Measurements from ENCODE around the gene CFAP43.

- TF ChIP-seq, protein P1, sequence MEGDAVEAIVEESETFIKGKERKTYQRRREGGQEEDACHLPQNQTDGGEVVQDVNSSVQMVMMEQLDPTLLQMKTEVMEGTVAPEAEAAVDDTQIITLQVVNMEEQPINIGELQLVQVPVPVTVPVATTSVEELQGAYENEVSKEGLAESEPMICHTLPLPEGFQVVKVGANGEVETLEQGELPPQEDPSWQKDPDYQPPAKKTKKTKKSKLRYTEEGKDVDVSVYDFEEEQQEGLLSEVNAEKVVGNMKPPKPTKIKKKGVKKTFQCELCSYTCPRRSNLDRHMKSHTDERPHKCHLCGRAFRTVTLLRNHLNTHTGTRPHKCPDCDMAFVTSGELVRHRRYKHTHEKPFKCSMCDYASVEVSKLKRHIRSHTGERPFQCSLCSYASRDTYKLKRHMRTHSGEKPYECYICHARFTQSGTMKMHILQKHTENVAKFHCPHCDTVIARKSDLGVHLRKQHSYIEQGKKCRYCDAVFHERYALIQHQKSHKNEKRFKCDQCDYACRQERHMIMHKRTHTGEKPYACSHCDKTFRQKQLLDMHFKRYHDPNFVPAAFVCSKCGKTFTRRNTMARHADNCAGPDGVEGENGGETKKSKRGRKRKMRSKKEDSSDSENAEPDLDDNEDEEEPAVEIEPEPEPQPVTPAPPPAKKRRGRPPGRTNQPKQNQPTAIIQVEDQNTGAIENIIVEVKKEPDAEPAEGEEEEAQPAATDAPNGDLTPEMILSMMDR (IDR thresholded peaks at IDR 0.05): no peak
- TF ChIP-seq POLR2AphosphoS5 (IDR thresholded peaks at IDR 0.05): no peak
- TF ChIP-seq POLR2A (IDR thresholded peaks at IDR 0.05): no peak
- no peak for TF ChIP-seq EP300 (IDR thresholded peaks at IDR 0.05)
Measured at GRCh38 chr10:104128214-104128613, 104.0 kb downstream of the CFAP43 start.

Measured in suprapubic skin (tissue), 4 donors.